Cortex of kidney (tissue), 1 donor: ENCODE results near the gene RELL2.

Experiments used
- DNase-seq: peaks from one replicate; lab custom pipeline; 2025; lab: John Stamatoyannopoulos, UW

Gene RELL2

GRCh38 chr5:141649972-141650371 is 13.2 kb downstream of the RELL2 start:
- DNase-seq, result no peak

- DNase-seq, result no peak
These were observed 14.3 kb downstream of the RELL2 start, which contains the start of gene FCHSD1 for GRCh38 chr5:141650851-141651727. Gene FCHSD1, minus strand, starts transcription at chr5:141651418. Its CDS starts 50 bp downstream, at chr5:141651368.

GRCh38 chr5:141651728-141652105 is 14.9 kb downstream of the RELL2 start:
- no peak for DNase-seq

GRCh38 chr5:141654298-141654697 is 17.5 kb downstream of the RELL2 start:
- no peak for DNase-seq

- DNase-seq, result no peak
These were observed 18.2 kb downstream of the RELL2 start for GRCh38 chr5:141655020-141655419.

- DNase-seq, result no peak
These were observed 19.6 kb downstream of the RELL2 start for GRCh38 chr5:141656396-141656795.

- no peak for DNase-seq
These were observed 20.6 kb downstream of the RELL2 start for GRCh38 chr5:141657404-141657803.

- DNase-seq, result no peak
These were observed 21.2 kb downstream of the RELL2 start for GRCh38 chr5:141657937-141658545.

- no peak for DNase-seq
These were observed 25.2 kb downstream of the RELL2 start for GRCh38 chr5:141662028-141662427.

GRCh38 chr5:141663506-141663905 is 26.7 kb downstream of the RELL2 start:
- no peak for DNase-seq

GRCh38 chr5:141664733-141665461 is 28.1 kb downstream of the RELL2 start:
- DNase-seq, result no peak

GRCh38 chr5:141665995-141666940 is 29.5 kb downstream of the RELL2 start:
- DNase-seq, result no peak

GRCh38 chr5:141668601-141669265 is 31.9 kb downstream of the RELL2 start:
- no peak for DNase-seq

GRCh38 chr5:141669520-141669919 is 32.7 kb downstream of the RELL2 start:
- no peak for DNase-seq

- DNase-seq, result no peak
These were observed 35.5 kb downstream of the RELL2 start for GRCh38 chr5:141672071-141672840.

GRCh38 chr5:141672841-141673813 is 36.3 kb downstream of the RELL2 start:
- DNase-seq, result no peak

GRCh38 chr5:141674747-141675146 is 38.0 kb downstream of the RELL2 start:
- no peak for DNase-seq

GRCh38 chr5:141675672-141676071 is 38.9 kb downstream of the RELL2 start:
- no peak for DNase-seq

- DNase-seq, result no peak
These were observed 40.6 kb downstream of the RELL2 start for GRCh38 chr5:141677415-141677814.
